IPS DF 19.7 (cell line): ENCODE data around the gene GOLPH3L.
"Not testable (repeated sequence)": the region's sequence is repeated elsewhere in the genome, so short reads cannot be mapped to it uniquely, and the experiment has no call there.

Experiments used
- DNase-seq: peaks from one replicate; pipeline ENCODE4 v3.0.0-alpha.2; 2013; ENCODE audit warnings: low read depth, low spot score

Gene GOLPH3L

GRCh38 chr1:150696995-150697927 is at the start of gene GOLPH3L:
TSS of gene GOLPH3L (minus strand) at chr1:150697154. CDS start at chr1:150694838, 2,316 bp downstream.
- DNase-seq, result peak; percentile 100

GRCh38 chr1:150730130-150730721 is 33.3 kb upstream of the GOLPH3L start:
- DNase-seq, result no peak

- no peak for DNase-seq
Measured at GRCh38 chr1:150724336-150724735, 27.4 kb upstream of the GOLPH3L start.

- DNase-seq, result no peak
Measured at GRCh38 chr1:150720703-150721102, 23.7 kb upstream of the GOLPH3L start, which contains the start of gene HORMAD1. TSS of gene HORMAD1 (minus strand) at chr1:150720895. CDS start at chr1:150719505, 1,390 bp downstream.

- DNase-seq, result no peak
Measured at GRCh38 chr1:150720098-150720497, 23.1 kb upstream of the GOLPH3L start.

- DNase-seq, result no peak
Measured at GRCh38 chr1:150718225-150718891, 21.4 kb upstream of the GOLPH3L start.

- not testable (repeated sequence) for DNase-seq
Measured at GRCh38 chr1:150709031-150709430, 12.1 kb upstream of the GOLPH3L start.

- no peak for DNase-seq
Measured at GRCh38 chr1:150708595-150708994, 11.6 kb upstream of the GOLPH3L start.

- DNase-seq, result no peak
Measured at GRCh38 chr1:150706091-150706490, 9.1 kb upstream of the GOLPH3L start.

- no peak for DNase-seq
Measured at GRCh38 chr1:150703427-150703826, 6.5 kb upstream of the GOLPH3L start.

GRCh38 chr1:150696590-150696989 is 364 bp downstream of the GOLPH3L start:
- no peak for DNase-seq

- no peak for DNase-seq
Measured at GRCh38 chr1:150696162-150696561, 792 bp downstream of the GOLPH3L start.

- no peak for DNase-seq
Measured at GRCh38 chr1:150695561-150695960, 1.4 kb downstream of the GOLPH3L start.

GRCh38 chr1:150692720-150693119 is 4.2 kb downstream of the GOLPH3L start:
- no peak for DNase-seq

- no peak for DNase-seq
Measured at GRCh38 chr1:150688763-150689162, 8.2 kb downstream of the GOLPH3L start.

- DNase-seq, result no peak
Measured at GRCh38 chr1:150686275-150686674, 10.7 kb downstream of the GOLPH3L start.

GRCh38 chr1:150683914-150684313 is 13.0 kb downstream of the GOLPH3L start:
- no peak for DNase-seq

- no peak for DNase-seq
Measured at GRCh38 chr1:150678988-150679387, 18.0 kb downstream of the GOLPH3L start.

- no peak for DNase-seq
Measured at GRCh38 chr1:150674881-150675280, 22.1 kb downstream of the GOLPH3L start.

GRCh38 chr1:150663321-150663720 is 33.6 kb downstream of the GOLPH3L start:
- no peak for DNase-seq

GRCh38 chr1:150662811-150663210 is 34.1 kb downstream of the GOLPH3L start:
- no peak for DNase-seq

GRCh38 chr1:150661156-150661555 is 35.8 kb downstream of the GOLPH3L start:
- no peak for DNase-seq
